A549 treated with Hydrocortisone at 1 μM for 4 hours (cell line): ENCODE data around the gene EVI5L. TPM values are rescaled to one million over a fixed set of nuclear protein-coding genes. Genes with fewer than 3 reads are reported as not detected.

ENCODE experiments used
- total RNA-seq: library from RNA; stranded (reverse); fragments of 200-300 nt; extraction: Qiagen RNA extraction; gene quantifications from 5 replicates; pipeline ENCODE4 v1.2.3, GENCODE V29; 2022

The EVI5L gene
- 1.3 to 2.1 TPM (median 1.8 TPM) in 5 replicates for total RNA-seq

DNA sequence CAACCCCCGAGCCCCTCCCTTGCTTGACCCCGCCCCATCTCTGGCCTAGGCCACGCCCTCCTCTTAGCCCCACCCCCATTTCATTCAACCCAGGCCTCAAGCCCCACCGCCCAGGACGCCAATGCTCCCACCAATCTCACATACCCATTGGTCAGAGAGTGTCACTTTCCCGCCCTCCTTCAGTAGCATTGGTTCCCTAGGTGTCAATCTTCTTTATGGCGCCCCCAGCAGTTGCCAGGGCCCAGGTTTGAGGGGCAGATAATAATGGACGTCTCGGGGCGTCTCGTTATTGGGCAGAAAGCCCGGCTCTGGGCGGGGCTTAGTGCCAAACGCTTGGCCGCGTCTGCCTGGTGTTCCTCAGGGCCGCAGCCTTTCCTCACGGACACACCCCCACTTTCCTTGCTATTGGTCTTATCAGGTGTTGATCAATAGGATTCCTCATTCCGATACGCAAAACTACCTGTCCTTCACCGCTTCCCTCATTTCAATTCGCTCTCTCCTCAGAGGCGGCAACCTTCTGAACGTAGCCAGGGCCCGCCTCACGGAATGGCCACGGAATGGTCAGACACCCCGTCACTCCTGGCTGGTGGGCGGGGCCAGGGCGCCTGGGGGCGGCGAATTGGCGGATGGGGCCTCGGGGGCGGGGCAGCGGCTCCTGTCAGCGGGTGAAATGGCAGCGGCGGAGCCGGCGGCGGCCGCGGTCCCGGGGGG lies at the start of gene EVI5L:
Gene EVI5L, plus strand, starts transcription at position 658 of the 711 bp plus-strand sequence. CDS start 16,325 bp downstream, outside the sequence.

DNA sequence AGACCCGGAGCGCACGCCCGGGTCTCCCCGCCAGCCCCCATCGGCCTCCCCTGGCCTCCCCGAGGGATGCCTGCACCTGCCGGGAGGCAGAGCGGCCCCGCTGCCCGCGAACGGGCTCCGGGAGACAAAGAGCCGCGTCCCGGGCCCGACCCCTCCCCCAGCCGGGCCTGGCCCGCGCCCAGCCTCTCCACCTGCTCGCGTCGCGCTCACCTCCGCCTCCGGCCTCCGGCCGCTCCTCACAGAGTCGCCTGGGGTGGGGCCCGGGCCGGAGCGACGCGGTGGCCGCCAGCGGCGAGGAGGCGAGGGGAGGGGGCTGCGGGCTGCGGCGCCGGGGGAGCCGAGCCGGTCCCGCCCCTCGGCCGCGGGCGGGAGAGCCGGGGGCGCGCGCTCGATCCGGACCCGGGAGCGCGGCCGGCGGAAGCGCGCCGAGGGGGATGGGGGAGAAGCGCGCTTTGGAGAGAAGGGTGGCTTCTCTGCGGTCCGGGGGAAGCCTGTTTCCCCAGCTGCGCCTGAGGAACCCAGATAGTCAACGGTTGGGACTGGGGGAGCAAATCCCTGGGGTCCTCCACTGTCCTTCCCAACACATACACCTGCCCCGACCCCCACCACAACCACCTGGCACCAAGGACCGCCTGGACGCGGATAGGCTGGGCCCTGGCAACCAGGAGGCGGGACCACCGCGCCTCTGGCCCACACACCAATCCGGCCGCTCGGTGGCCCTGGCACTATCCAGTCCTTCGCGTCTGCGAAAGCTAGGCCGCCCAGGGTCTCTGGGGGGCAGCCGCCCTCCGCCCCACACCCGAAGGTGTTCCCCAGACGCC lies 44.3 kb downstream of the EVI5L start, which contains the start of gene PRR36:
Gene PRR36, minus strand, starts transcription at position 315 of the 821 bp plus-strand sequence. CDS start 701 bp downstream, outside the sequence.

GRCh38 chr19:7888145-7888825 lies 58.3 kb downstream of the EVI5L start, which contains the start of gene LRRC8E:
Gene LRRC8E (plus strand): TSS chr19:7888510. CDS start chr19:7895604, 7,094 bp downstream.

GRCh38 chr19:7903244-7904073 lies 73.4 kb downstream of the EVI5L start, which contains the start of gene MAP2K7:
Gene MAP2K7 (plus strand): TSS chr19:7903877. CDS start chr19:7903945, 68 bp downstream.

Other genes with a start within 250 kb of the EVI5L start
- 4.1 to 6.2 TPM (median 5.4 TPM) in 5 replicates for gene CAMSAP3, start 234.4 kb upstream of the EVI5L start, total RNA-seq
- gene XAB2, start 200.7 kb upstream of the EVI5L start, total RNA-seq = 23.3 to 26.8 TPM (median 25.1 TPM) in 5 replicates
- 50.7 to 61.5 TPM (median 55.6 TPM) in 5 replicates for gene PET100, start 200.4 kb upstream of the EVI5L start, total RNA-seq
- gene PCP2, start 196.5 kb upstream of the EVI5L start, total RNA-seq = 0.26 TPM in 1 of 5 replicates, not detected in the others
- 35.0 to 43.8 TPM (median 39.3 TPM) in 5 replicates for gene STXBP2, start 193.1 kb upstream of the EVI5L start, total RNA-seq
- gene RETN, start 161.2 kb upstream of the EVI5L start, total RNA-seq = not detected in 5 replicates
- gene MCEMP1, start 153.1 kb upstream of the EVI5L start, total RNA-seq = not detected in 5 replicates
- gene TRAPPC5, start 149.4 kb upstream of the EVI5L start, total RNA-seq = 38.8 to 107 TPM (median 101 TPM) in 5 replicates
- not detected in 5 replicates for gene FCER2, start 128.1 kb upstream of the EVI5L start, total RNA-seq
- gene CLEC4G, start 98.1 kb upstream of the EVI5L start, total RNA-seq = not detected in 5 replicates
- gene CD209, start 82.7 kb upstream of the EVI5L start, total RNA-seq = not detected in 5 replicates
- not detected in 5 replicates for gene CLEC4M, start 67.0 kb upstream of the EVI5L start, total RNA-seq
- gene PRR36, start 44.2 kb downstream of the EVI5L start, total RNA-seq = 0.21 to 0.67 TPM (median 0.41 TPM) in 5 replicates
- gene LRRC8E, start 58.3 kb downstream of the EVI5L start, total RNA-seq = 4.9 to 6.7 TPM (median 6.0 TPM) in 5 replicates
- gene MAP2K7, start 73.7 kb downstream of the EVI5L start, total RNA-seq = 13.3 to 15.8 TPM (median 14.8 TPM) in 5 replicates
- gene TGFBR3L, start 84.6 kb downstream of the EVI5L start, total RNA-seq = 1.0 to 2.4 TPM (median 1.6 TPM) in 5 replicates
- 19.8 to 29.6 TPM (median 29.0 TPM) in 5 replicates for gene SNAPC2, start 90.1 kb downstream of the EVI5L start, total RNA-seq
- 7.7 to 21.3 TPM (median 20.5 TPM) in 5 replicates for gene CTXN1, start 95.9 kb downstream of the EVI5L start, total RNA-seq
- 24.2 to 28.9 TPM (median 25.6 TPM) in 5 replicates for gene TIMM44, start 113.4 kb downstream of the EVI5L start, total RNA-seq
- 60.9 to 81.8 TPM (median 64.9 TPM) in 5 replicates for gene ELAVL1, start 175.4 kb downstream of the EVI5L start, total RNA-seq
- not detected in 5 replicates for gene CCL25, start 222.5 kb downstream of the EVI5L start, total RNA-seq